Muscle of arm (tissue), 12 donors: Measurements from ENCODE around the gene CFAP99. TPM values are rescaled to one million over a fixed set of nuclear protein-coding genes. Genes with fewer than 3 reads are reported as not detected.

Experiments used
- DNase-seq: peaks from one replicate; pipeline ENCODE4 v3.0.0-alpha.2; 2013
- polyA plus RNA-seq, 12 donors: library from polyadenylated mRNA; unstranded; fragments of 120-200 nt; gene quantifications; one replicate each; pipeline ENCODE4 v1.2.1, GENCODE V29; 2013; ENCODE audit not compliant: insufficient read length in 12 of 12

The CFAP99 gene
- polyA plus RNA-seq, 12 donors = 0.12 to 0.22 (median 0.16) TPM; not detected in 8

- DNase-seq = no peak
Measured at GRCh38 chr4:2411786-2412510, 6.8 kb upstream of the CFAP99 start.

GRCh38 chr4:2412534-2412884 lies 6.2 kb upstream of the CFAP99 start:
- DNase-seq = no peak

GRCh38 chr4:2412885-2413716 lies 5.7 kb upstream of the CFAP99 start:
- no peak for DNase-seq

DNA sequence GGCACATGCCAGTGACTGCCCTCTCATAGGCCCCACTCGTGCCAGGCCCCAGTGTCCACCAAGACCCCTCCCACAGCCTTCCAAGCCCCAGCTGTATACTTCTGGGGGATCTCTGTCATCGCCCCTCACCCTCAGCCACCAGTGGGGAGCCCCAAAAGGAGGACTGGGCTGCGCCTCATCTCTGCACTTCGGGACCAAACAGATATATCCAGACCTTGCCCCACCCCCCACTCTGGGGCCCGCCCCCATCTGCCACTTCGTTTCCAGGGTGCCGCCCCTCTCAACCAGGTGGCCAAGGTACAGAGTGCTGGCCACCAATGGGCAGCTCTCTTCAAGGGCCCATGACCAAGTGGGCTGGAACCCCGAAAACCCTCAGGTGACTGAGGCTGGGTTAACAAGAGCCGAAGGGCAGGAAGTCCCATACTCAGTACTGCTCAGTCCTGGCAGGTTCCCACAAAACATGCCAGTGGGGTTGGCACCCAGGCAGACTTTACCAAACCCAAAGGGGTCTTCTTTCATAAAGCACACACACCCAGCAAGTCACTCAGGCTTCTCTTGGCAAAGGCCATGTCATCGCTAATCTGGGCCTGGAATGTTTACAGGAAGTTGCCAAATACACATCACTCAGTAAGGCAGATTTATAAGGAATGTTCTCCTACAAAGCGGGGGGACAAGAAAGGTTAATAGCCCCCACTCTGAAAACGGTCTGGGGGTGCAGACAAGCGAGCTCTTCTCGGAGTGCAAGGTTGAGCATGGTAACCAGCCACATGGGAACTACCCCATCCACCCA lies 4.7 kb upstream of the CFAP99 start:
- DNase-seq = no peak

DNA sequence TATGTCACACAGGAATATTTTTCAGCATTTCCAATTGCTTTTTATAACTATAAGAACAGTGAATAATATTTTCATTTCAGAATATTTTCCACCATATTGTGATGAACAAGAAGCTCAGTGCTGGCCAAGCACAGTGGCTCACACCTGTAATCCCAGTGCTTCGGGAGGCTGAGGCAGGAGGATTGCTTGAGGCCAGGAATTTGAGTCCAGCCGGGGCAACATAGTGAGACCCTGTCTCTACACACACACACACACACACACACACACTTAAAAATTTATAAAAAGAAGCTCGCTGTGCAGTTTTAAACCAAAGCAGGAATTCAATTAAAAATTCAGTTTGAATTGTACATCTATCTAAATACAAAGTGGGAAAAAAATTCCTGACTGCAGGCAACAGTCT lies 3.5 kb upstream of the CFAP99 start:
- DNase-seq = no peak

- DNase-seq = no peak
Measured at GRCh38 chr4:2415881-2416563, 2.7 kb upstream of the CFAP99 start.

DNA sequence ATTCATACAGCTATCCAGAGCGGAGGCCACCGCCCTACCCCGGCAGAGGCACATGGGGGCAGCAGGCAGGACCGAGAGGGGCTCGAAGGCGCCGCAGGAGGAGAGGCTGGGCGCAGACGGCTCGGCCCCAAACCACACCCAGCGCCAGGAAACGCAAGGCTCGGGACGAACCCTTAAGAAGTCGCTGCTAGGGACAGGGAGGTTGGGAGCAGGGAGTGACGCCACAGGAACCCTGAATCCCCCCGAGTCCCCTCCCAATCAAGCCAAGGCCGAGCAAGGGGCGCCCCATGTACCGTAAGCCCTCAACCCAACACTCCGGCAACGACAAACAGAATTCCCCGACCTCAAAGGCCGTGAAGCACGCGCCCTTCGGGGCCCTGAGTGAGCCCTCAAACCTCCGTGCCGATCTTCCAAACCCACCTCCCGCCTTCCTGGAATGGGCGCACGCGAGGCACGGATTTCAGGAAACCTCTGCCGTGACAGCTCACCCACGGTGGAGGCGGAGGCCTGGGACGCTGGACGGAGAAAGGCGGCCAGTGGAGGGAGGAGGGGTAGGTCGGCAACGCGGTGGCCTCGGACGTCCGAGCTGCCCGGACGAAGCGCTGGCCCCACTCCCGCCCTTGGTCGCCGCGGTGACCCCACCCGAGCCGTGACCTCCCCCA lies 2.1 kb upstream of the CFAP99 start:
- no peak for DNase-seq

- no peak for DNase-seq
Measured at GRCh38 chr4:2417226-2417764, 1.5 kb upstream of the CFAP99 start.

- no peak for DNase-seq
Measured at GRCh38 chr4:2417765-2418649, 748 bp upstream of the CFAP99 start, which contains the start of gene ZFYVE28. Gene ZFYVE28 (minus strand): TSS chr4:2418645. CDS start chr4:2418323, 322 bp downstream.

DNA sequence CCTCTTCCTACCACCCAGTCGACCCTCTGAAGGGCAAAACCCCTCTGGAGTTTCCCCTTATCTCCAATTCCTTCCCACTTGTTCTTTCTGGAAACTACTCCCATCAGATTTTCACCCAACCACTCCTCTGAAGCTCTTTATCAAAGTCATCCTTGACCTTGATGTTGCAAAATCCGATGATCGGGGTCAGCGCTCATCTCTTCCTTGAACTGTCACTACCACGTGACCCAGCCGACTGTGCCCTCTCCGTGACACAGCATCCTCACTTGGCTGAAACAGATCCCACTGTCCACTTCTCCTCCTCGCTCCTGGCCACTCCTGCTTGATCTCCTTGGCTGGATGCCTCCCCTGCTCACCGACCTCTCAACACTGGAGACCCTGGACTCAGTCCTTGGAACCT lies 1.1 kb downstream of the CFAP99 start:
- DNase-seq = no peak

GRCh38 chr4:2421928-2422327 lies 3.2 kb downstream of the CFAP99 start:
- DNase-seq = no peak

DNA sequence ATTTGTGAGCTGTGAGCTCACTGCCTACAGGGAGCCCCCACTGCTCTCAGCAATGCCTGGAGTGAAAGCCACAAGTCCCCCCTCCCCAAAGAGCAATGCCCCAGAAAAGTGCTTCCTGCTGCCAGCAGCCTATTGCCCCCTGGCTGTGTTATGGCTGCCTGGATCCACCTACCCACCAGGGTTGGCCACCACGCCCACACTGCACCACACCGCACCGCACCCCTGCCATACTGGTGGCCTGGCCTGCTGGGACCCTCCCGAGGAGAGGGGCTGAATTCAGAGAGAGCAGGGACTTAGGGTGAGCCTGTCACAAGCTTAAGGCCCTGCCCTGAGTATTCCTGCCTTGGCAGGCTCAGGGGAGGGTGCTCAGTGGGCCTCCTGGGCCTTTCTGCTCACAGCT lies 4.3 kb downstream of the CFAP99 start:
- DNase-seq = no peak

GRCh38 chr4:2423695-2424094 lies 4.9 kb downstream of the CFAP99 start:
- DNase-seq = no peak

DNA sequence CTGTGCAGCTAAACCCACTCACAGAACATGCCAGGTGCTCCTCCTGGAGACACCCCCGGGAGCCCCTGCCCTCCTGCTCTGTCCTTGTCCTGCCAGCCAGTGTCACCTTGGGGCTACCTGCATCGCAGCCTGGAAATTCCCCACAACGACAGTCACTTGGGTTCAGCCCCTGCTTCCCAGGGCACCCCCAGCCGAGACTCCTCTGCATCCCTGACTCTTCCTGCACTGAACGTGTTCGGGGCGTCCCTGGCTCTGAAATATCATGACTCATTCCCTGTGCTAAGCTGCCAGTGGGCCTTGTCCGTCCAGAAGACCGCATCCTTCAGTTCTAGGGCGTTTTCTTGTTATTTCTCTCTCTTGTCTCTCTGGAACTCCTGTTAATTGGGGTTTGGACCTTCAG lies 5.8 kb downstream of the CFAP99 start:
- no peak for DNase-seq

- DNase-seq = no peak
Measured at GRCh38 chr4:2425386-2426068, 6.8 kb downstream of the CFAP99 start.

GRCh38 chr4:2426069-2426397 lies 7.3 kb downstream of the CFAP99 start:
- no peak for DNase-seq

GRCh38 chr4:2426711-2427275 lies 8.0 kb downstream of the CFAP99 start:
- DNase-seq = no peak

GRCh38 chr4:2427383-2428334 lies 8.9 kb downstream of the CFAP99 start:
- DNase-seq = no peak
